Left ventricle myocardium inferior (tissue), 1 donor: ENCODE data around the gene PFKP. TPM values are rescaled to one million over a fixed set of nuclear protein-coding genes. Genes with fewer than 3 reads are reported as not detected.
A peak's percentile ranks its signal among the peaks of the same experiment; 100 is the strongest.

Source experiments
- DNase-seq: peaks from one replicate; pipeline ENCODE4 v3.0.0-alpha.2; 2020
- H3K27ac ChIP-seq: fragments of 200-600 bp; replicated peaks from 2 replicates; pipeline ENCODE4 v1.8.0; 2021
- H3K27me3 ChIP-seq: fragments of 200-600 bp; 2 replicates; pipeline ENCODE4 v1.8.0; 2021; ENCODE audit warnings: low read depth
- H3K36me3 ChIP-seq: fragments of 200-600 bp; 2 replicates; pipeline ENCODE4 v1.8.0; 2021
- H3K4me1 ChIP-seq: fragments of 200-600 bp; 2 replicates; pipeline ENCODE4 v1.8.0; 2021
- H3K4me3 ChIP-seq: fragments of 200-600 bp; 2 replicates; pipeline ENCODE4 v1.8.0; 2021; ENCODE audit warnings: mild to moderate bottlenecking, moderate library complexity
- H3K9me3 ChIP-seq: fragments of 200-600 bp; replicated peaks from 2 replicates; pipeline ENCODE4 v1.8.0; 2021
- intact Hi-C: fragments of 100-400 bp; cut with micrococcal nuclease; formaldehyde crosslinking; loops from one replicate; pipeline ENCODE4 v1.11.0; 2022
- total RNA-seq: library from RNA; stranded (reverse); fragmentation: NEBNext Ultra II Directional; extraction: Animal tissue kit (Norgen Biotek cat#: 25700); gene quantifications from one replicate; pipeline ENCODE4 v1.2.1, GENCODE V29; 2021
- TF ChIP-seq, protein P1 (sequence below): fragments of 200-600 bp; IDR thresholded peaks from 2 replicates; pipeline ENCODE4 v1.8.0; 2021; ENCODE audit warnings: antibody characterized with exemption, mild to moderate bottlenecking, borderline replicate concordance
- donor health status: DM: no; HTN: yes; CAD: no; lungs with severe emphysema.

Gene PFKP
- total RNA-seq, 1 donor from 2014 or later: 206 TPM

DNA sequence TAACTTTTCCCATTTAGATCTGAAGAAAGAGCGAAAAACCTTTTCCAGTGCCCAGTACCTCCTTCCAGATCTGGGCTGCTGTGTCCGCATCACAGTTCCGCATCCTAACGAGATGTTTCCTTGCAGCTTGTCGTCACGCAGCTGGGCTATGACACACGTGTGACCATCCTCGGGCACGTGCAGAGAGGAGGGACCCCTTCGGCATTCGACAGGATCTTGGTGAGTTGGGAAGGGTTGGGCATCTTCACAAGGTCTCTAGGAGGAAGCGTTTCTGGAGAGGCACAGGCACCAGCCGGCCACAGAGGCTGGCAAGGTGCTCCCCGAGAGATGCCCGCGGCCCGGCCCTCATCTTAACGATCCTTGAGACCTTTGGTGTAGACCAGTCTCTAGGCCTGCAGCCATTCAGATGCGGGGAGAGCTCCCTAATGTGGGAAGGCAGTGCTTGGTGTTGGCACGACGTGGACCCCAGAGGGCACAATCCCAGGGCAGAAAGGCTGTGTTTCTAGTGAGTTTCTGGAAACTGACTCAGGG is 41.3 kb downstream of the PFKP start:
- TF ChIP-seq, protein P1, sequence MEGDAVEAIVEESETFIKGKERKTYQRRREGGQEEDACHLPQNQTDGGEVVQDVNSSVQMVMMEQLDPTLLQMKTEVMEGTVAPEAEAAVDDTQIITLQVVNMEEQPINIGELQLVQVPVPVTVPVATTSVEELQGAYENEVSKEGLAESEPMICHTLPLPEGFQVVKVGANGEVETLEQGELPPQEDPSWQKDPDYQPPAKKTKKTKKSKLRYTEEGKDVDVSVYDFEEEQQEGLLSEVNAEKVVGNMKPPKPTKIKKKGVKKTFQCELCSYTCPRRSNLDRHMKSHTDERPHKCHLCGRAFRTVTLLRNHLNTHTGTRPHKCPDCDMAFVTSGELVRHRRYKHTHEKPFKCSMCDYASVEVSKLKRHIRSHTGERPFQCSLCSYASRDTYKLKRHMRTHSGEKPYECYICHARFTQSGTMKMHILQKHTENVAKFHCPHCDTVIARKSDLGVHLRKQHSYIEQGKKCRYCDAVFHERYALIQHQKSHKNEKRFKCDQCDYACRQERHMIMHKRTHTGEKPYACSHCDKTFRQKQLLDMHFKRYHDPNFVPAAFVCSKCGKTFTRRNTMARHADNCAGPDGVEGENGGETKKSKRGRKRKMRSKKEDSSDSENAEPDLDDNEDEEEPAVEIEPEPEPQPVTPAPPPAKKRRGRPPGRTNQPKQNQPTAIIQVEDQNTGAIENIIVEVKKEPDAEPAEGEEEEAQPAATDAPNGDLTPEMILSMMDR: no peak
- no peaks in the 10 kb centered on the region for H3K9me3 ChIP-seq
- H3K4me3 ChIP-seq: no peak overlapping the region
- H3K27me3 ChIP-seq: no peaks in the 10 kb centered on the region
- no peak for DNase-seq
- H3K27ac ChIP-seq: peak overlapping the region; percentile 80
- peaks cover 58% of the 10 kb centered on the region for H3K36me3 ChIP-seq
- H3K4me1 ChIP-seq: peaks cover 62% of the 10 kb centered on the region
- intact Hi-C loops: no loop called here

DNA sequence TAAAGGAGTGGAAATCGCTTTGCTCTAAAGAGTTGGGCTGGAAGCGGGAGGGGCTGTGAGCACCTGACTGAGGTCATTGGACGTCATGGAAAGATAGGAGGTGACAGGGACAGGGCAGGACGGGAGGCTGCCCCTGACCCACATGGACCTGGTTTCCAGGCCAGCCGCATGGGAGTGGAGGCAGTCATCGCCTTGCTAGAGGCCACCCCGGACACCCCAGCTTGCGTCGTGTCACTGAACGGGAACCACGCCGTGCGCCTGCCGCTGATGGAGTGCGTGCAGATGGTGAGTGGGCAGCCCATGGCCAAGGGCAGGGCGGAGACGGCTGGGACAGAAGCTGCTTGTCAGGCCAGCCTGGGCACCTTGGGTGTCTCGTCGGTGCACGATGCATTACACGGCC is 41.8 kb downstream of the PFKP start:
- Histone ChIP-seq H3K27me3 (no peaks in the 10 kb centered on the region), H3K4me3 (no peak overlapping the region), H3K36me3 (peaks cover 56% of the 10 kb centered on the region), H3K27ac (peak overlapping the region; percentile 80), H3K9me3 (no peaks in the 10 kb centered on the region), H3K4me1 (peaks cover 56% of the 10 kb centered on the region)
- DNase-seq: no peak
- intact Hi-C loops: no loop called here
- TF ChIP-seq, protein P1: no peak

DNA sequence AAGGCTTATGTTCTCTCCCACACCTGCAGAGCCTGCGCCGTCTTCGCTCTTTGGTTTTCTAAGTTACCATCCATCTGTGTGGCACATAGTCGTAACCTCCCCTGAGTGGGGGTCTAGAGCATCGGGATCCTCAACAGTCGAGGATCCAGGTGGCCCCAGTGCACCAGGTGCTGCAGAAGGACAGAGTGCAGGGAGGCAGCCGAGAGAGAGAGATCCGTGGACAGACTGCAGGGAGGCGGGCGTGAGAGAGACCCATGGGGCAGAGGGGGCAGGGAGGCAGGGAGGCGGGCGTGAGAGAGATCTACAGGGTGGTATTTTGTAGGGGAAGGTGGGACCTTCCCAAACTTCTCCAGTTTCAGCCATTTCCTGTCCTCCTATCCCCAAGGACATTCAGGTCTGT is 42.3 kb downstream of the PFKP start:
- H3K27me3 ChIP-seq: no peaks in the 10 kb centered on the region
- TF ChIP-seq, protein P1: no peak
- peaks cover 54% of the 10 kb centered on the region for H3K36me3 ChIP-seq
- H3K4me1 ChIP-seq: peaks cover 54% of the 10 kb centered on the region
- no peak overlapping the region for H3K4me3 ChIP-seq
- no peak for DNase-seq
- H3K27ac ChIP-seq: peak overlapping the region; percentile 27
- intact Hi-C loops: no loop called here
- H3K9me3 ChIP-seq: no peaks in the 10 kb centered on the region

DNA sequence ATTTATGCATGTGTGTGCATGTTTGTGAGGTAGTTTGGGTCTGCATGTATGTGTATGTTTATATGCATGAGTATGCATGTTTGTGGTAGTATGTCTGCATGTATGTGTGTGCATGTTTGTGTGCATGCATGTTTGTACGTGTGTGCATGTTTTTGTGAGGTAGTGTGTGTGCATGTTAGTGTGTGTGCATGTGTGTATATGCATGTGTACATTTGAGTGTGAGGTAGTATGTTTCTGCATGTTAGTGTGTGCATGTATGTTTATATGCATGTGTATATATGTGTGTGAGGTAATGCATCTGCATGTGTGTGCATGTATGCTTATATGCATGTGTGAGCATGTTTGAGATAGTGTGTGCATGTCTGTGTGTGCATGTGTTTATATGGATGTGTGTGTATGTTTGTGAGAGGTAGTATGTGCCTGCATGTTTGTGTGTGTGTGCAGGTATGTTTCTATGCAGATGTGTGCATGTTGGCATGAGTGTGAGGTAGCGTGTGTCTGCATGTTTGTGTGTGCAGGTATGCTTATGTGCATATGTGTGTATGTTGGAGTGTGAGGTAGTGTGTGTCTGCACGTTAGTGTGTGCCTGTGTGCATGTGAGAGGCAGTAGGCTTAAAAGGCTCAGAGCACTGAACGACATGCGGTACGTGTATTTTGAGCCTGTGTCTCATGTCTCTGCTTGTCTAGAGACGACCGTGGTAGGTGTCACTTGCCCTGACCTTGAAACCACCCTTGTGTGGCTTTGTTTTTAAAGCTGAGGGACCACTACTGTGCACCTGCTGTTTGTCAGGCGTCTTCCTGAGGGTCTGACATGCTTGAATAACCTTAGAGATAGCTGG is 43.7 kb downstream of the PFKP start:
- DNase-seq: no peak
- Histone ChIP-seq H3K27ac (peak overlapping the region; percentile 67), H3K4me1 (peaks cover 44% of the 10 kb centered on the region), H3K4me3 (no peak overlapping the region), H3K9me3 (no peaks in the 10 kb centered on the region), H3K36me3 (peaks cover 47% of the 10 kb centered on the region), H3K27me3 (no peaks in the 10 kb centered on the region)
- TF ChIP-seq, protein P1: no peak
- intact Hi-C loops: no loop called here

GRCh38 chr10:3111621-3112163 is 44.3 kb downstream of the PFKP start:
- Histone ChIP-seq H3K4me1 (peaks cover 51% of the 10 kb centered on the region), H3K36me3 (peaks cover 50% of the 10 kb centered on the region), H3K27me3 (no peaks in the 10 kb centered on the region), H3K27ac (peak overlapping the region; percentile 67), H3K9me3 (no peaks in the 10 kb centered on the region), H3K4me3 (no peak overlapping the region)
- intact Hi-C loops: no loop called here
- TF ChIP-seq, protein P1: no peak
- DNase-seq: peak; percentile 72
